Neural progenitor cell (in vitro differentiated cells): ENCODE results near the gene ZXDC. TPM values are rescaled to one million over a fixed set of nuclear protein-coding genes. Genes with fewer than 3 reads are reported as not detected.

Experiments used
- DNase-seq: peaks from one replicate; pipeline ENCODE4 v3.0.0-alpha.2; 2016; ENCODE audit warnings: low spot score
- H2AFZ ChIP-seq: fragments of 200-600 bp; sonication (generic); replicated peaks from 2 replicates; pipeline ENCODE4 v1.6.1; 2016; ENCODE audit warnings: antibody characterized with exemption
- H3F3A ChIP-seq: fragments of 200-600 bp; sonication (generic); 2 replicates; pipeline ENCODE4 v1.6.1; 2016; ENCODE audit warnings: antibody characterized with exemption, low read depth
- H3K27ac ChIP-seq: fragments of 200-600 bp; sonication (generic); 2 replicates; pipeline ENCODE4 v1.5.1; 2016; ENCODE audit warnings: mild to moderate bottlenecking
- H3K27me3 ChIP-seq: fragments of 200-600 bp; sonication (generic); 2 replicates; pipeline ENCODE4 v1.6.1; 2016; ENCODE audit warnings: mild to moderate bottlenecking, moderate library complexity
- H3K36me3 ChIP-seq: fragments of 200-600 bp; sonication (generic); 2 replicates; pipeline ENCODE4 v1.5.1; 2016
- H3K4me1 ChIP-seq: fragments of 200-600 bp; sonication (generic); 2 replicates; pipeline ENCODE4 v1.6.1; 2016; ENCODE audit warnings: mixed run types
- H3K4me2 ChIP-seq: fragments of 200-600 bp; sonication (generic); 2 replicates; pipeline ENCODE4 v1.6.1; 2016
- H3K4me3 ChIP-seq: fragments of 200-600 bp; sonication (generic); 2 replicates; pipeline ENCODE4 v1.5.1; 2016
- H3K79me2 ChIP-seq: fragments of 200-600 bp; sonication (generic); 2 replicates; pipeline ENCODE4 v1.6.1; 2016; ENCODE audit warnings: low read depth
- H3K9ac ChIP-seq: fragments of 200-600 bp; sonication (generic); 2 replicates; pipeline ENCODE4 v1.6.1; 2016
- H3K9me3 ChIP-seq: fragments of 200-600 bp; sonication (generic); 2 replicates; pipeline ENCODE4 v1.5.1; 2016; ENCODE audit warnings: low read depth
- H4K20me1 ChIP-seq: fragments of 200-600 bp; sonication (generic); 2 replicates; pipeline ENCODE4 v1.6.1; 2016; ENCODE audit warnings: low read depth
- H3K27ac Mint-ChIP-seq: 3 replicates; pipeline ENCODE4 v1.8.0; 2021; ENCODE audit warnings: mixed read lengths
- H3K27me3 Mint-ChIP-seq: 2 replicates; pipeline ENCODE4 v1.8.0; 2022; ENCODE audit warnings: low read depth, mild to moderate bottlenecking, inconsistent platforms, moderate library complexity, mixed read lengths; ENCODE audit not compliant: insufficient read depth
- H3K36me3 Mint-ChIP-seq: 3 replicates; pipeline ENCODE4 v1.8.0; 2021; ENCODE audit warnings: mixed read lengths
- H3K4me1 Mint-ChIP-seq: 3 replicates; pipeline ENCODE4 v1.8.0; 2021; ENCODE audit warnings: mixed read lengths
- H3K4me3 Mint-ChIP-seq: 3 replicates; pipeline ENCODE4 v1.8.0; 2021; ENCODE audit warnings: mild to moderate bottlenecking, moderate library complexity, mixed read lengths
- H3K9me3 Mint-ChIP-seq: 3 replicates; pipeline ENCODE4 v1.8.0; 2020; ENCODE audit warnings: mixed read lengths
- CTCF ChIP-seq: fragments of 200-600 bp; sonication (generic); IDR thresholded peaks from 2 replicates; pipeline ENCODE4 v1.5.1; 2017; ENCODE audit warnings: antibody characterized with exemption, mild to moderate bottlenecking
- EZH2 ChIP-seq: fragments of 200-600 bp; sonication (generic); IDR thresholded peaks from 2 replicates; pipeline ENCODE4 v1.6.1; 2017; ENCODE audit warnings: antibody characterized with exemption, mild to moderate bottlenecking, moderate library complexity
- EZH2phosphoT487 ChIP-seq: fragments of 200-600 bp; sonication (generic); IDR thresholded peaks from 2 replicates; pipeline ENCODE4 v1.6.1; 2017; ENCODE audit warnings: antibody characterized with exemption
- total RNA-seq: library from RNA; depleted of rRNA; stranded (reverse); fragments of >200 nt; gene quantifications from 2 replicates; pipeline ENCODE4 v1.2.3, GENCODE V29; 2015; ENCODE audit warnings: low replicate concordance

Gene ZXDC
- total RNA-seq, 1 donor from 2014 or later = 12.4 TPM

- Histone ChIP-seq H3K36me3 (no peaks in the 10 kb centered on the region), H3K4me2 (no peak overlapping the region), H3F3A (no peaks in the 10 kb centered on the region), H3K27ac (no peak overlapping the region), H3K4me1 (peaks cover 2% of the 10 kb centered on the region), H3K9me3 (no peaks in the 10 kb centered on the region), H3K4me3 (no peak overlapping the region), H2AFZ (no peak overlapping the region), H3K9ac (no peak overlapping the region), H3K79me2 (no peaks in the 10 kb centered on the region), H4K20me1 (no peaks in the 10 kb centered on the region), H3K27me3 (no peaks in the 10 kb centered on the region)
- Mint-ChIP-seq H3K27me3 (peaks cover 3% of the 10 kb centered on the region), H3K4me1 (peaks cover 12% of the 10 kb centered on the region), H3K9me3 (no peaks in the 10 kb centered on the region), H3K27ac (peak overlapping the region; percentile 44), H3K36me3 (peaks cover 10% of the 10 kb centered on the region), H3K4me3 (no peak overlapping the region)
- TF ChIP-seq EZH2 (no peak), CTCF (no peak), EZH2phosphoT487 (no peak)
- DNase-seq = no peak
These were observed 41.5 kb downstream of the ZXDC start for GRCh38 chr3:126434264-126434590.

- no peak overlapping the region for H3K9ac ChIP-seq
- H4K20me1 ChIP-seq = no peaks in the 10 kb centered on the region
- no peak overlapping the region for H3K4me2 ChIP-seq
- TF ChIP-seq EZH2phosphoT487 (no peak), EZH2 (no peak), CTCF (no peak)
- H3K36me3 ChIP-seq = no peaks in the 10 kb centered on the region
- H3K4me1 Mint-ChIP-seq = peaks cover 10% of the 10 kb centered on the region
- H3K27me3 Mint-ChIP-seq = peaks cover 3% of the 10 kb centered on the region
- no peaks in the 10 kb centered on the region for H3K9me3 ChIP-seq
- H3K27ac Mint-ChIP-seq = peak overlapping the region; percentile 53
- no peak overlapping the region for H3K4me3 ChIP-seq
- no peaks in the 10 kb centered on the region for H3K9me3 Mint-ChIP-seq
- H3F3A ChIP-seq = no peaks in the 10 kb centered on the region
- H3K27me3 ChIP-seq = no peaks in the 10 kb centered on the region
- no peaks in the 10 kb centered on the region for H3K4me1 ChIP-seq
- H3K27ac ChIP-seq = no peak overlapping the region
- no peak overlapping the region for H3K4me3 Mint-ChIP-seq
- no peak for DNase-seq
- no peak overlapping the region for H2AFZ ChIP-seq
- peaks cover 10% of the 10 kb centered on the region for H3K36me3 Mint-ChIP-seq
- no peaks in the 10 kb centered on the region for H3K79me2 ChIP-seq
These were observed 42.0 kb downstream of the ZXDC start for GRCh38 chr3:126433496-126434263.

- Histone ChIP-seq H3K79me2 (no peaks in the 10 kb centered on the region), H3K36me3 (no peaks in the 10 kb centered on the region), H3K4me1 (no peaks in the 10 kb centered on the region), H3K9me3 (no peaks in the 10 kb centered on the region), H2AFZ (no peak overlapping the region), H3K4me2 (no peak overlapping the region), H3F3A (no peaks in the 10 kb centered on the region), H3K27ac (no peak overlapping the region), H3K27me3 (no peaks in the 10 kb centered on the region), H4K20me1 (no peaks in the 10 kb centered on the region), H3K9ac (no peak overlapping the region), H3K4me3 (no peak overlapping the region)
- TF ChIP-seq CTCF (no peak), EZH2phosphoT487 (no peak), EZH2 (no peak)
- peaks cover 3% of the 10 kb centered on the region for H3K27me3 Mint-ChIP-seq
- DNase-seq = no peak
- H3K4me3 Mint-ChIP-seq = no peak overlapping the region
- H3K4me1 Mint-ChIP-seq = peaks cover 10% of the 10 kb centered on the region
- H3K36me3 Mint-ChIP-seq = peaks cover 10% of the 10 kb centered on the region
- H3K27ac Mint-ChIP-seq = peak overlapping the region; percentile 53
- no peaks in the 10 kb centered on the region for H3K9me3 Mint-ChIP-seq
These were observed 42.6 kb downstream of the ZXDC start for GRCh38 chr3:126433105-126433430.
